ENCODE results near the gene BICRA.
"Not testable (repeated sequence)": the region's sequence is repeated elsewhere in the genome, so short reads cannot be mapped to it uniquely, and the experiment has no call there.

Gene BICRA

GRCh38 chr19:47608969-47609905 is at the start of gene BICRA:
Gene BICRA (plus strand): TSS chr19:47609134. CDS start chr19:47673575, 64,441 bp downstream.
- in situ Hi-C loops (cut with HindIII; ENCODE audit: low sequenced_read_pairs): no loop called here

- in situ Hi-C loops (cut with HindIII; ENCODE audit: low sequenced_read_pairs): no loop called here
Observed at GRCh38 chr19:47560999-47561398, 47.9 kb upstream of the BICRA start.

GRCh38 chr19:47561440-47562057 is 47.4 kb upstream of the BICRA start:
- in situ Hi-C loops (cut with HindIII; ENCODE audit: low sequenced_read_pairs): no loop called here

- in situ Hi-C loops (cut with HindIII; ENCODE audit: low sequenced_read_pairs): no loop called here
Observed at GRCh38 chr19:47564081-47564480, 44.9 kb upstream of the BICRA start.

GRCh38 chr19:47569331-47569730 is 39.6 kb upstream of the BICRA start:
- in situ Hi-C loops (cut with HindIII; ENCODE audit: low sequenced_read_pairs): no loop called here

- in situ Hi-C loops (cut with HindIII; ENCODE audit: low sequenced_read_pairs): no loop called here
Observed at GRCh38 chr19:47572635-47573034, 36.3 kb upstream of the BICRA start.

GRCh38 chr19:47573071-47574026 is 35.6 kb upstream of the BICRA start, which contains the start of gene ZNF541:
Gene ZNF541 (minus strand): TSS chr19:47573148. CDS start chr19:47555856, 17,292 bp downstream.
- in situ Hi-C loops (cut with HindIII; ENCODE audit: low sequenced_read_pairs): no loop called here

GRCh38 chr19:47580397-47580796 is 28.5 kb upstream of the BICRA start:
- in situ Hi-C loops (cut with HindIII; ENCODE audit: low sequenced_read_pairs): no loop called here

GRCh38 chr19:47581605-47582319 is 27.2 kb upstream of the BICRA start:
- in situ Hi-C loops (cut with HindIII; ENCODE audit: low sequenced_read_pairs): no loop called here

GRCh38 chr19:47582320-47582909 is 26.5 kb upstream of the BICRA start:
- in situ Hi-C loops (cut with HindIII; ENCODE audit: low sequenced_read_pairs): no loop called here

- in situ Hi-C loops (cut with HindIII; ENCODE audit: low sequenced_read_pairs): not testable (repeated sequence)
Observed at GRCh38 chr19:47583161-47583560, 25.8 kb upstream of the BICRA start.

- in situ Hi-C loops (cut with HindIII; ENCODE audit: low sequenced_read_pairs): no loop called here
Observed at GRCh38 chr19:47587295-47587694, 21.6 kb upstream of the BICRA start.

- in situ Hi-C loops (cut with HindIII; ENCODE audit: low sequenced_read_pairs): no loop called here
Observed at GRCh38 chr19:47589824-47590223, 19.1 kb upstream of the BICRA start.

GRCh38 chr19:47593860-47594259 is 15.1 kb upstream of the BICRA start:
- in situ Hi-C loops (cut with HindIII; ENCODE audit: low sequenced_read_pairs): no loop called here

- in situ Hi-C loops (cut with HindIII; ENCODE audit: low sequenced_read_pairs): no loop called here
Observed at GRCh38 chr19:47595944-47596343, 13.0 kb upstream of the BICRA start.

- in situ Hi-C loops (cut with HindIII; ENCODE audit: low sequenced_read_pairs): no loop called here
Observed at GRCh38 chr19:47598407-47599349, 10.3 kb upstream of the BICRA start.

- in situ Hi-C loops (cut with HindIII; ENCODE audit: low sequenced_read_pairs): not testable (repeated sequence)
Observed at GRCh38 chr19:47599671-47600245, 9.2 kb upstream of the BICRA start.

Measured in DLD1 (cell line).